Colonic mucosa (tissue), 4 donors: Measurements from ENCODE around the gene FLT3. TPM values are rescaled to one million over a fixed set of nuclear protein-coding genes. Genes with fewer than 3 reads are reported as not detected.

Source experiments
- DNase-seq: peaks from one replicate; pipeline ENCODE4 v3.0.0-alpha.2; 2020
- H3K27ac ChIP-seq: fragments of 200-600 bp; one replicate; pipeline ENCODE4 v1.8.0; 2021
- H3K27me3 ChIP-seq: fragments of 200-600 bp; one replicate; pipeline ENCODE4 v1.8.0; 2021
- H3K36me3 ChIP-seq: fragments of 200-600 bp; one replicate; pipeline ENCODE4 v1.8.0; 2021
- H3K4me1 ChIP-seq: fragments of 200-600 bp; one replicate; pipeline ENCODE4 v1.8.0; 2021; ENCODE audit warnings: mild to moderate bottlenecking
- H3K4me3 ChIP-seq: fragments of 200-600 bp; one replicate; pipeline ENCODE4 v1.8.0; 2021
- H3K9ac ChIP-seq, 2 donors: one replicate each; pipeline ENCODE4 v1.7.0; 2013; ENCODE audit warnings: control low read depth in 2 of 2, low read depth in 2 of 2, low read length in 2 of 2
- H3K9me3 ChIP-seq: fragments of 200-600 bp; one replicate; pipeline ENCODE4 v1.8.0; 2021
- CTCF ChIP-seq: fragments of 200-600 bp; IDR thresholded peaks from one replicate; pipeline ENCODE4 v1.8.0; 2022; ENCODE audit warnings: antibody characterized with exemption, mild to moderate bottlenecking
- intact Hi-C: fragments of 100-400 bp; cut with DNase I; formaldehyde crosslinking; loops from one replicate; pipeline ENCODE4 v1.14.1; 2022
- total RNA-seq, 2 donors: library from RNA; stranded (reverse); fragmentation: NEBNext Ultra II Directional in 1 of 2; extraction: Animal tissue kit (Norgen Biotek cat#: 25700) in 1 of 2; gene quantifications; one replicate each; pipeline ENCODE4 v1.2.1, GENCODE V29; 2021
- donor health status: healthy.
- donor health status: DM: no; HTN: no; CAD: no.
- donor health status: DM: no; HTN: no; CAD: no.

FLT3 gene
- total RNA-seq, 2 donors from 2014 or later: 0.19 TPM; not detected in 1

DNA sequence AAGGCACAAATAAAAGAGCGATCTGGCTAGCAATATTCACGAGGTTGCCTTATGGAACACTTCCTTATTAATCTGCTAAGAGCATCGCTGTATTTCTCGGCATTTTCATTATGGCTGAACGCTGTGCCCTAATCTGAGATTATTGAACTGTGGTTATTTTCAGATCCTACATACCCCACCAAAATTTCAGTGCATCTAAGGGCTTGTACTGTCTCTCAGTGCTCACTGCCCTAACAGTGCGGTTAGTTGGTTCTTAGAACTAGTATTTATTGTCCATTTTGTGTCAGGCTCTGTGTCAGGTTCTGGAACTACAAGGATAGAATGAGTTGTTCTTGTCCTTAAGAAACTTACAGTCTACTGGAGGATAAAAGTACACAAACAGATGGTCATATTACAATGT, 51.6 kb downstream of the FLT3 start:
- no peak overlapping the region for H3K27ac ChIP-seq
- TF ChIP-seq CTCF: no peak
- no peaks in the 10 kb centered on the region for H3K9me3 ChIP-seq
- no peak overlapping the region for H3K4me3 ChIP-seq
- no peak for DNase-seq
- H3K36me3 ChIP-seq: no peaks in the 10 kb centered on the region
- no peak overlapping the region for H3K9ac ChIP-seq
- intact Hi-C loops: no loop called here
- H3K27me3 ChIP-seq: no peaks in the 10 kb centered on the region
- H3K4me1 ChIP-seq: no peaks in the 10 kb centered on the region

GRCh38 chr13:28047757-28048388, 52.5 kb downstream of the FLT3 start:
- no peaks in the 10 kb centered on the region for H3K36me3 ChIP-seq
- H3K9ac ChIP-seq: no peak overlapping the region
- no peaks in the 10 kb centered on the region for H3K9me3 ChIP-seq
- no peak for TF ChIP-seq CTCF
- no peak overlapping the region for H3K4me3 ChIP-seq
- DNase-seq: no peak
- no peak overlapping the region for H3K27ac ChIP-seq
- intact Hi-C loops: no loop called here
- no peaks in the 10 kb centered on the region for H3K27me3 ChIP-seq
- no peaks in the 10 kb centered on the region for H3K4me1 ChIP-seq

DNA sequence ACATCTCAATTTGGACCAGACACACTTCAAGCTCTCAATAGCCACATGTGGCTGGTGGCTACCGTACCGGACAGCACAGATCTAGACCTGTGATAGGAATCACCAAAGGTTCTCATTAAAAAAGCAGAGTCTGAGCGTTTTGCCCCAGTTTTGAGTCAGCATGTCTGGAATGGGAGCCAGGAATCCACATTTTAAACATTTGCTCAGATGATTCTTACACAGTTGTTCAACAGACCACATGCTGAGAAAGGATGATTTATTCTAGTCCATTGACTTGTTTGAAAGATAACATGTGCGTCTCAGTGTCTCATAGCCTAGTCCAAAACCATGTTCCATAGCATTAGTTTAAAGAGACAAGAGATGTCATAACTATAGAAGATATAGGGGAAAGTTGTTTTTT, 53.4 kb downstream of the FLT3 start:
- Histone ChIP-seq H3K36me3 (no peaks in the 10 kb centered on the region), H3K4me1 (no peaks in the 10 kb centered on the region), H3K27me3 (no peaks in the 10 kb centered on the region), H3K27ac (no peak overlapping the region), H3K9ac (no peak overlapping the region), H3K4me3 (no peak overlapping the region), H3K9me3 (no peaks in the 10 kb centered on the region)
- DNase-seq: no peak
- intact Hi-C loops: no loop called here
- TF ChIP-seq CTCF: no peak

DNA sequence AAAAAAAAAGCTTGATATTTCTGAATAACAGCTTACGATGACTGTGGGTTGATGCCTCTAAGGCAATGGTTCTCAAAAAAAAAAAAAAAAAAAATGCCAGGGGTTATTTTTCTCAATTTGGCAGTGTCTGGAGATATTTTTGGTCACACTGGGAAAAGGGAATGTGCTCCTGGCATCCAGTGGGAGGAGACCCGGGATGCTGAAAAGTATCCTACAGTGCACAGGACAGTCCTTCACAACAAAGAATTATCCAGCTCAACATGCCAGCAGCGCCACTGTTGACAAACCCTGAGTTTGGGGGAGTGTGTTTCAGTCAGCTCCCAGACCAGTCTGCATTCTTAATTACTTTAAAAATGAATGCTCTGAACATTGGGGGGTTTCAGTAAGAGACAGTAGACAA, 54.5 kb downstream of the FLT3 start:
- Histone ChIP-seq H3K4me3 (no peak overlapping the region), H3K27ac (no peak overlapping the region), H3K4me1 (no peaks in the 10 kb centered on the region), H3K9me3 (no peaks in the 10 kb centered on the region), H3K36me3 (no peaks in the 10 kb centered on the region), H3K27me3 (no peaks in the 10 kb centered on the region), H3K9ac (no peak overlapping the region)
- intact Hi-C loops: no loop called here
- no peak for TF ChIP-seq CTCF
- DNase-seq: no peak

DNA sequence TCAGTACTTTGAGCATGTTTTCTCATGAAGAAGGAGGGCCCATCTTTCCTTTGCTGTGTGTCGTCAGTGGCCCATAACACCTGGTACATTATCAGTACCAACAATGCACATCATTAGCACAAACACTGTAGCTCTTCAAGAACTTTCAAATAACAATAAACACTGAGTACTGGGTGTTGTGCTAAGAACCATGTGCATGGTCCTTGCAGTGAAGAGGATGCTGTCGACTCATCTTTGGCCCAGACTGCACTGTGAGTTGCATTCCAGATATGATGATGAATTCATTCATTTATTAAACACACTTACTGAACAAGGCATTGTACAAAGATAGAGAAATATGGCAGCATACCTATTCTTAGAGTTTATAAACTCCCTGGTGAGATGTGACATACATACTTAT, 55.8 kb downstream of the FLT3 start:
- Histone ChIP-seq H3K36me3 (no peaks in the 10 kb centered on the region), H3K9ac (no peak overlapping the region), H3K4me1 (no peaks in the 10 kb centered on the region), H3K27ac (no peak overlapping the region), H3K27me3 (no peaks in the 10 kb centered on the region), H3K4me3 (no peak overlapping the region), H3K9me3 (no peaks in the 10 kb centered on the region)
- intact Hi-C loops: no loop called here
- TF ChIP-seq CTCF: no peak
- DNase-seq: no peak
